H1 (cell line): Measurements from ENCODE around the gene AURKB. TPM values are rescaled to one million over a fixed set of nuclear protein-coding genes. Genes with fewer than 3 reads are reported as not detected.

Experiments
- BRCA1 ChIP-seq: IDR thresholded peaks from 2 replicates; pipeline ENCODE4 v1.6.1; 2012; ENCODE audit warnings: low read depth, low read length, improper control_type of control experiment
- CBX5 ChIP-seq: fragments of 300-800, 300-1000 bp; sonication (generic); IDR thresholded peaks from 2 replicates; pipeline ENCODE4 v1.7.1; 2016; ENCODE audit warnings: antibody characterized with exemption, low read length, low read depth
- CHD2 ChIP-seq: IDR thresholded peaks from 2 replicates; pipeline ENCODE4 v1.6.1; 2012; ENCODE audit warnings: low read length, improper control_type of control experiment
- CTBP2 ChIP-seq: IDR thresholded peaks from 2 replicates; pipeline ENCODE4 v1.7.0; 2011; ENCODE audit warnings: borderline replicate concordance, mild to moderate bottlenecking, moderate library complexity, mixed read lengths, low read length; ENCODE audit not compliant: insufficient read depth, insufficient read length
- HDAC6 ChIP-seq: IDR thresholded peaks from one replicate; pipeline ENCODE4 v1.7.1; 2012; ENCODE audit warnings: low read depth, mild to moderate bottlenecking, inconsistent platforms, low read length, moderate library complexity
- polyA plus RNA-seq, 7 experiments: library from polyadenylated mRNA; depleted of rRNA in 3 of 7; stranded (reverse) in 5 of 7; unstranded in 2 of 7; fragments of >200 nt in 5 of 7; fragments of 200-250 nt in 2 of 7; gene quantifications; 1 replicate in 5 of 7; 2 replicates in 1 of 7; 4 replicates in 1 of 7; pipeline versions ENCODE4 v1.2.1 to v1.2.3, GENCODE V29; 2011 to 2013; ENCODE audit warnings: missing spikeins in 2 of 7, mixed read lengths in 2 of 7
- total RNA-seq: library from RNA; stranded (reverse); fragmentation: NEBNext Ultra II Directional; extraction: Animal tissue kit (Norgen Biotek cat#: 25700); gene quantifications from 2 replicates; pipeline ENCODE4 v1.2.1, GENCODE V29; 2021
- TF ChIP-seq, protein P1 (sequence below), 3 experiments: IDR thresholded peaks; 1 replicate in 2 of 3; 2 replicates in 1 of 3; pipeline versions ENCODE4 v1.5.1 to v1.6.1; 2011; ENCODE audit warnings: low read length in 3 of 3, mild to moderate bottlenecking in 3 of 3, inconsistent platforms in 2 of 3, low read depth in 1 of 3, moderate library complexity in 1 of 3; ENCODE audit not compliant: insufficient read depth in 1 of 3; ENCODE audit errors: control extremely low read depth in 1 of 3
- TF ChIP-seq, protein P2 (sequence below): fragments of 300-600 bp; sonication (generic); IDR thresholded peaks from 2 replicates; pipeline ENCODE4 v1.7.1; 2012; ENCODE audit warnings: low read length, moderate library complexity, mild to moderate bottlenecking, inconsistent platforms; ENCODE audit not compliant: insufficient replicate concordance

Gene AURKB
- total and polyA plus RNA-seq, 2 of the 8 experiments (the other 6 are each of a cell fraction or from before 2014, with no cell fraction given): 102 to 160 TPM

DNA sequence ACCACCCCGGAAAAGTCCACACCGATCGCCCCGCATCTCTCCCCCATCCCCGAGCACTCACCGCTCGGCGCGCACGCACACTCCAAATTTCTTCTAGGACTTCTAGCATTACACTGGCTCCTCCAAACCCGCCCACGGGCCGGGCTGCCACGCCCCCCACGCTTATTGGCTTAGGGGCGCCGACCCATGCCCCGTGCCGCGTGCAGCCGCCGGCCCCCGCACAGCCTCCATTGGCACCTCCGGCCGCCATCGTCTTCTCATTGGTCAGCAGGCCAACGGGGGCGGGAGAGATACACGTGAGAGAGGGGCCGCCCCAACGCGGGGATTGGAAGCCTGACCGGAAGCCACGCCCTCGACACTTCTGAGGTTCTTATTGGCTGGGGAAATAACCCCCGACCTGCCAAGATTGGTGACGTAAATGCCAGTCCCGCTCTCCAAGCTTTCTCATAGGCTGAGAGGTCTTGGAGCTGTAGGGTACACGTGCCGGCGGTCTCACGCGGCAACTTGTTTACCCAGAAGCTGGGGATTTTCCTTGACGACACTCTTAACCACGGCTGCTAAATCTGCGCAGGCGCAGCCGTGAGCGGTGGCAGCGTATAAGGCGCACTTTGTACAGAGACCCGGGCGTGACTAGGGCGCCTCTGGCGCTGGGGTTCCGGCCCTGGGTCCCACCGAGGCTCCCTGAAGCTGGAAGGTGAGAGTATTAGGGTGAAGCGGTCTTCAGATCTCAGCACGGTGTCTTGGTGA is 54.0 kb downstream of the AURKB start (continued):
- TF ChIP-seq CTBP2: no peak
- TF ChIP-seq HDAC6: no peak
- peak; percentile 85 for TF ChIP-seq CHD2
- TF ChIP-seq, protein P1, sequence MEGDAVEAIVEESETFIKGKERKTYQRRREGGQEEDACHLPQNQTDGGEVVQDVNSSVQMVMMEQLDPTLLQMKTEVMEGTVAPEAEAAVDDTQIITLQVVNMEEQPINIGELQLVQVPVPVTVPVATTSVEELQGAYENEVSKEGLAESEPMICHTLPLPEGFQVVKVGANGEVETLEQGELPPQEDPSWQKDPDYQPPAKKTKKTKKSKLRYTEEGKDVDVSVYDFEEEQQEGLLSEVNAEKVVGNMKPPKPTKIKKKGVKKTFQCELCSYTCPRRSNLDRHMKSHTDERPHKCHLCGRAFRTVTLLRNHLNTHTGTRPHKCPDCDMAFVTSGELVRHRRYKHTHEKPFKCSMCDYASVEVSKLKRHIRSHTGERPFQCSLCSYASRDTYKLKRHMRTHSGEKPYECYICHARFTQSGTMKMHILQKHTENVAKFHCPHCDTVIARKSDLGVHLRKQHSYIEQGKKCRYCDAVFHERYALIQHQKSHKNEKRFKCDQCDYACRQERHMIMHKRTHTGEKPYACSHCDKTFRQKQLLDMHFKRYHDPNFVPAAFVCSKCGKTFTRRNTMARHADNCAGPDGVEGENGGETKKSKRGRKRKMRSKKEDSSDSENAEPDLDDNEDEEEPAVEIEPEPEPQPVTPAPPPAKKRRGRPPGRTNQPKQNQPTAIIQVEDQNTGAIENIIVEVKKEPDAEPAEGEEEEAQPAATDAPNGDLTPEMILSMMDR (IDR thresholded peaks at IDR 0.05; ENCODE audit: control extremely low read depth in 1 of 3, insufficient read depth in 1 of 3, low read depth in 1 of 3, low read length in 3 of 3): peak in 1 of 3 experiments; percentile 9; a peak in 1 of 4 replicates
- no peak for TF ChIP-seq CBX5
- TF ChIP-seq, protein P2, sequence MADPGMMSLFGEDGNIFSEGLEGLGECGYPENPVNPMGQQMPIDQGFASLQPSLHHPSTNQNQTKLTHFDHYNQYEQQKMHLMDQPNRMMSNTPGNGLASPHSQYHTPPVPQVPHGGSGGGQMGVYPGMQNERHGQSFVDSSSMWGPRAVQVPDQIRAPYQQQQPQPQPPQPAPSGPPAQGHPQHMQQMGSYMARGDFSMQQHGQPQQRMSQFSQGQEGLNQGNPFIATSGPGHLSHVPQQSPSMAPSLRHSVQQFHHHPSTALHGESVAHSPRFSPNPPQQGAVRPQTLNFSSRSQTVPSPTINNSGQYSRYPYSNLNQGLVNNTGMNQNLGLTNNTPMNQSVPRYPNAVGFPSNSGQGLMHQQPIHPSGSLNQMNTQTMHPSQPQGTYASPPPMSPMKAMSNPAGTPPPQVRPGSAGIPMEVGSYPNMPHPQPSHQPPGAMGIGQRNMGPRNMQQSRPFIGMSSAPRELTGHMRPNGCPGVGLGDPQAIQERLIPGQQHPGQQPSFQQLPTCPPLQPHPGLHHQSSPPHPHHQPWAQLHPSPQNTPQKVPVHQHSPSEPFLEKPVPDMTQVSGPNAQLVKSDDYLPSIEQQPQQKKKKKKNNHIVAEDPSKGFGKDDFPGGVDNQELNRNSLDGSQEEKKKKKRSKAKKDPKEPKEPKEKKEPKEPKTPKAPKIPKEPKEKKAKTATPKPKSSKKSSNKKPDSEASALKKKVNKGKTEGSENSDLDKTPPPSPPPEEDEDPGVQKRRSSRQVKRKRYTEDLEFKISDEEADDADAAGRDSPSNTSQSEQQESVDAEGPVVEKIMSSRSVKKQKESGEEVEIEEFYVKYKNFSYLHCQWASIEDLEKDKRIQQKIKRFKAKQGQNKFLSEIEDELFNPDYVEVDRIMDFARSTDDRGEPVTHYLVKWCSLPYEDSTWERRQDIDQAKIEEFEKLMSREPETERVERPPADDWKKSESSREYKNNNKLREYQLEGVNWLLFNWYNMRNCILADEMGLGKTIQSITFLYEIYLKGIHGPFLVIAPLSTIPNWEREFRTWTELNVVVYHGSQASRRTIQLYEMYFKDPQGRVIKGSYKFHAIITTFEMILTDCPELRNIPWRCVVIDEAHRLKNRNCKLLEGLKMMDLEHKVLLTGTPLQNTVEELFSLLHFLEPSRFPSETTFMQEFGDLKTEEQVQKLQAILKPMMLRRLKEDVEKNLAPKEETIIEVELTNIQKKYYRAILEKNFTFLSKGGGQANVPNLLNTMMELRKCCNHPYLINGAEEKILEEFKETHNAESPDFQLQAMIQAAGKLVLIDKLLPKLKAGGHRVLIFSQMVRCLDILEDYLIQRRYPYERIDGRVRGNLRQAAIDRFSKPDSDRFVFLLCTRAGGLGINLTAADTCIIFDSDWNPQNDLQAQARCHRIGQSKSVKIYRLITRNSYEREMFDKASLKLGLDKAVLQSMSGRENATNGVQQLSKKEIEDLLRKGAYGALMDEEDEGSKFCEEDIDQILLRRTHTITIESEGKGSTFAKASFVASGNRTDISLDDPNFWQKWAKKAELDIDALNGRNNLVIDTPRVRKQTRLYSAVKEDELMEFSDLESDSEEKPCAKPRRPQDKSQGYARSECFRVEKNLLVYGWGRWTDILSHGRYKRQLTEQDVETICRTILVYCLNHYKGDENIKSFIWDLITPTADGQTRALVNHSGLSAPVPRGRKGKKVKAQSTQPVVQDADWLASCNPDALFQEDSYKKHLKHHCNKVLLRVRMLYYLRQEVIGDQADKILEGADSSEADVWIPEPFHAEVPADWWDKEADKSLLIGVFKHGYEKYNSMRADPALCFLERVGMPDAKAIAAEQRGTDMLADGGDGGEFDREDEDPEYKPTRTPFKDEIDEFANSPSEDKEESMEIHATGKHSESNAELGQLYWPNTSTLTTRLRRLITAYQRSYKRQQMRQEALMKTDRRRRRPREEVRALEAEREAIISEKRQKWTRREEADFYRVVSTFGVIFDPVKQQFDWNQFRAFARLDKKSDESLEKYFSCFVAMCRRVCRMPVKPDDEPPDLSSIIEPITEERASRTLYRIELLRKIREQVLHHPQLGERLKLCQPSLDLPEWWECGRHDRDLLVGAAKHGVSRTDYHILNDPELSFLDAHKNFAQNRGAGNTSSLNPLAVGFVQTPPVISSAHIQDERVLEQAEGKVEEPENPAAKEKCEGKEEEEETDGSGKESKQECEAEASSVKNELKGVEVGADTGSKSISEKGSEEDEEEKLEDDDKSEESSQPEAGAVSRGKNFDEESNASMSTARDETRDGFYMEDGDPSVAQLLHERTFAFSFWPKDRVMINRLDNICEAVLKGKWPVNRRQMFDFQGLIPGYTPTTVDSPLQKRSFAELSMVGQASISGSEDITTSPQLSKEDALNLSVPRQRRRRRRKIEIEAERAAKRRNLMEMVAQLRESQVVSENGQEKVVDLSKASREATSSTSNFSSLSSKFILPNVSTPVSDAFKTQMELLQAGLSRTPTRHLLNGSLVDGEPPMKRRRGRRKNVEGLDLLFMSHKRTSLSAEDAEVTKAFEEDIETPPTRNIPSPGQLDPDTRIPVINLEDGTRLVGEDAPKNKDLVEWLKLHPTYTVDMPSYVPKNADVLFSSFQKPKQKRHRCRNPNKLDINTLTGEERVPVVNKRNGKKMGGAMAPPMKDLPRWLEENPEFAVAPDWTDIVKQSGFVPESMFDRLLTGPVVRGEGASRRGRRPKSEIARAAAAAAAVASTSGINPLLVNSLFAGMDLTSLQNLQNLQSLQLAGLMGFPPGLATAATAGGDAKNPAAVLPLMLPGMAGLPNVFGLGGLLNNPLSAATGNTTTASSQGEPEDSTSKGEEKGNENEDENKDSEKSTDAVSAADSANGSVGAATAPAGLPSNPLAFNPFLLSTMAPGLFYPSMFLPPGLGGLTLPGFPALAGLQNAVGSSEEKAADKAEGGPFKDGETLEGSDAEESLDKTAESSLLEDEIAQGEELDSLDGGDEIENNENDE: no peak
- TF ChIP-seq BRCA1: no peak
